ENCODE data around the gene GHRHR. TPM values are rescaled to one million over a fixed set of nuclear protein-coding genes. Genes with fewer than 3 reads are reported as not detected.

Gene GHRHR
- total and polyA plus RNA-seq, 2 donors: 0.42 to 0.68 TPM

- no peak for DNase-seq (ENCODE audit: low read depth in 6 of 9, low spot score in 9 of 9)
- Histone ChIP-seq H3K27ac (ENCODE audit: low read depth in 1 of 2, low read length in 1 of 2) (no peak overlapping the region), H3K27me3 (ENCODE audit: control insufficient read depth in 2 of 2, insufficient read depth in 1 of 2, low read length in 1 of 2) (no peaks in the 10 kb centered on the region)
These were observed 13.6 kb upstream of the GHRHR start for GRCh38 chr7:30950197-30950596.

GRCh38 chr7:30954914-30955313 lies 8.8 kb upstream of the GHRHR start:
- H3K36me3 ChIP-seq (ENCODE audit: control insufficient read depth in 2 of 2, insufficient read depth in 2 of 2, low read length in 1 of 2): no peaks in the 10 kb centered on the region
- 81% methylated on average over 4 of the region's 4 CpGs for WGBS
- no peak overlapping the region for H3K27ac ChIP-seq (ENCODE audit: low read depth in 1 of 2, low read length in 1 of 2)
- H3K9me3 ChIP-seq (ENCODE audit: control insufficient read depth in 2 of 2, insufficient read depth in 1 of 2, low read length in 1 of 2): no peaks in the 10 kb centered on the region
- no peak for DNase-seq (ENCODE audit: low read depth in 6 of 9, low spot score in 9 of 9)
- H3K4me1 ChIP-seq (ENCODE audit: control insufficient read depth in 2 of 2, insufficient read depth in 2 of 2, low read length in 2 of 2): no peaks in the 10 kb centered on the region
- no peak overlapping the region for H3K4me3 ChIP-seq (ENCODE audit: low read length in 2 of 2)
- no peaks in the 10 kb centered on the region for H3K27me3 ChIP-seq (ENCODE audit: control insufficient read depth in 2 of 2, insufficient read depth in 1 of 2, low read length in 1 of 2)

More at GRCh38 chr7:30950197-30950596, 13.6 kb upstream of the GHRHR start:
- Histone ChIP-seq H3K36me3 (ENCODE audit: control insufficient read depth in 2 of 2, insufficient read depth in 2 of 2, low read length in 1 of 2) (no peaks in the 10 kb centered on the region), H3K4me3 (ENCODE audit: low read length in 2 of 2) (no peak overlapping the region), H3K4me1 (ENCODE audit: control insufficient read depth in 2 of 2, insufficient read depth in 2 of 2, low read length in 2 of 2) (no peaks in the 10 kb centered on the region), H3K9me3 (ENCODE audit: control insufficient read depth in 2 of 2, insufficient read depth in 1 of 2, low read length in 1 of 2) (no peaks in the 10 kb centered on the region)

GRCh38 chr7:30956704-30957103 lies 7.0 kb upstream of the GHRHR start:
- no peak for DNase-seq (ENCODE audit: low read depth in 6 of 9, low spot score in 9 of 9)
- Histone ChIP-seq H3K4me1 (ENCODE audit: control insufficient read depth in 2 of 2, insufficient read depth in 2 of 2, low read length in 2 of 2) (no peaks in the 10 kb centered on the region), H3K27me3 (ENCODE audit: control insufficient read depth in 2 of 2, insufficient read depth in 1 of 2, low read length in 1 of 2) (no peaks in the 10 kb centered on the region), H3K27ac (ENCODE audit: low read depth in 1 of 2, low read length in 1 of 2) (no peak overlapping the region), H3K4me3 (ENCODE audit: low read length in 2 of 2) (no peak overlapping the region), H3K36me3 (ENCODE audit: control insufficient read depth in 2 of 2, insufficient read depth in 2 of 2, low read length in 1 of 2) (no peaks in the 10 kb centered on the region), H3K9me3 (ENCODE audit: control insufficient read depth in 2 of 2, insufficient read depth in 1 of 2, low read length in 1 of 2) (no peaks in the 10 kb centered on the region)
- WGBS: 99% methylated on average over 1 of the region's 1 CpG

- Histone ChIP-seq H3K27me3 (ENCODE audit: control insufficient read depth in 2 of 2, insufficient read depth in 1 of 2, low read length in 1 of 2) (peaks cover 0 to 2% of the 10 kb centered on the region in 2 donors), H3K27ac (ENCODE audit: low read depth in 1 of 2, low read length in 1 of 2) (no peak overlapping the region), H3K9me3 (ENCODE audit: control insufficient read depth in 2 of 2, insufficient read depth in 1 of 2, low read length in 1 of 2) (no peaks in the 10 kb centered on the region), H3K4me3 (ENCODE audit: low read length in 2 of 2) (no peak overlapping the region), H3K4me1 (ENCODE audit: control insufficient read depth in 2 of 2, insufficient read depth in 2 of 2, low read length in 2 of 2) (no peaks in the 10 kb centered on the region), H3K36me3 (ENCODE audit: control insufficient read depth in 2 of 2, insufficient read depth in 2 of 2, low read length in 1 of 2) (no peaks in the 10 kb centered on the region)
- WGBS: 84% methylated on average over 4 of the region's 4 CpGs
- no peak for DNase-seq (ENCODE audit: low read depth in 6 of 9, low spot score in 9 of 9)
These were observed 1.6 kb downstream of the GHRHR start for GRCh38 chr7:30965372-30965771.

- Histone ChIP-seq H3K27me3 (ENCODE audit: control insufficient read depth in 2 of 2, insufficient read depth in 1 of 2, low read length in 1 of 2) (peaks cover 0 to 2% of the 10 kb centered on the region in 2 donors), H3K9me3 (ENCODE audit: control insufficient read depth in 2 of 2, insufficient read depth in 1 of 2, low read length in 1 of 2) (no peaks in the 10 kb centered on the region), H3K4me1 (ENCODE audit: control insufficient read depth in 2 of 2, insufficient read depth in 2 of 2, low read length in 2 of 2) (no peaks in the 10 kb centered on the region), H3K36me3 (ENCODE audit: control insufficient read depth in 2 of 2, insufficient read depth in 2 of 2, low read length in 1 of 2) (no peaks in the 10 kb centered on the region), H3K4me3 (ENCODE audit: low read length in 2 of 2) (no peak overlapping the region), H3K27ac (ENCODE audit: low read depth in 1 of 2, low read length in 1 of 2) (no peak overlapping the region)
- DNase-seq (ENCODE audit: low read depth in 6 of 9, low spot score in 9 of 9): no peak
- 90% methylated on average over 9 of the region's 9 CpGs for WGBS
These were observed 2.1 kb downstream of the GHRHR start for GRCh38 chr7:30965883-30966282.

- no peaks in the 10 kb centered on the region for H3K4me1 ChIP-seq (ENCODE audit: control insufficient read depth in 2 of 2, insufficient read depth in 2 of 2, low read length in 2 of 2)
- no peak overlapping the region for H3K27ac ChIP-seq (ENCODE audit: low read depth in 1 of 2, low read length in 1 of 2)
- no peaks in the 10 kb centered on the region for H3K36me3 ChIP-seq (ENCODE audit: control insufficient read depth in 2 of 2, insufficient read depth in 2 of 2, low read length in 1 of 2)
- peaks cover 0 to 10% of the 10 kb centered on the region in 2 donors for H3K27me3 ChIP-seq (ENCODE audit: control insufficient read depth in 2 of 2, insufficient read depth in 1 of 2, low read length in 1 of 2)
- no peak for DNase-seq (ENCODE audit: low read depth in 6 of 9, low spot score in 9 of 9)
- no peaks in the 10 kb centered on the region for H3K9me3 ChIP-seq (ENCODE audit: control insufficient read depth in 2 of 2, insufficient read depth in 1 of 2, low read length in 1 of 2)
- H3K4me3 ChIP-seq (ENCODE audit: low read length in 2 of 2): no peak overlapping the region
- 5% methylated on average over 2 of the region's 2 CpGs for WGBS
These were observed 4.5 kb downstream of the GHRHR start for GRCh38 chr7:30968294-30968693.

- no peak for DNase-seq (ENCODE audit: low read depth in 6 of 9, low spot score in 9 of 9)
- no peaks in the 10 kb centered on the region for H3K9me3 ChIP-seq (ENCODE audit: control insufficient read depth in 2 of 2, insufficient read depth in 1 of 2, low read length in 1 of 2)
- 89% methylated on average over 7 of the region's 7 CpGs for WGBS
- no peak overlapping the region for H3K27ac ChIP-seq (ENCODE audit: low read depth in 1 of 2, low read length in 1 of 2)
- peaks cover 0 to 10% of the 10 kb centered on the region in 2 donors for H3K27me3 ChIP-seq (ENCODE audit: control insufficient read depth in 2 of 2, insufficient read depth in 1 of 2, low read length in 1 of 2)
- no peaks in the 10 kb centered on the region for H3K36me3 ChIP-seq (ENCODE audit: control insufficient read depth in 2 of 2, insufficient read depth in 2 of 2, low read length in 1 of 2)
- H3K4me3 ChIP-seq (ENCODE audit: low read length in 2 of 2): no peak overlapping the region
- H3K4me1 ChIP-seq (ENCODE audit: control insufficient read depth in 2 of 2, insufficient read depth in 2 of 2, low read length in 2 of 2): no peaks in the 10 kb centered on the region
These were observed 5.2 kb downstream of the GHRHR start for GRCh38 chr7:30968747-30969603.

GRCh38 chr7:30969604-30969970 lies 5.8 kb downstream of the GHRHR start:
- 79% methylated on average over 1 of the region's 1 CpG for WGBS
- no peak for DNase-seq (ENCODE audit: low read depth in 6 of 9, low spot score in 9 of 9)
- H3K27ac ChIP-seq (ENCODE audit: low read depth in 1 of 2, low read length in 1 of 2): no peak overlapping the region

GRCh38 chr7:30970074-30970473 lies 6.3 kb downstream of the GHRHR start:
- Histone ChIP-seq H3K27ac (ENCODE audit: low read depth in 1 of 2, low read length in 1 of 2) (no peak overlapping the region), H3K9me3 (ENCODE audit: control insufficient read depth in 2 of 2, insufficient read depth in 1 of 2, low read length in 1 of 2) (no peaks in the 10 kb centered on the region)
- 92% methylated on average over 5 of the region's 5 CpGs for WGBS

More at GRCh38 chr7:30969604-30969970, 5.8 kb downstream of the GHRHR start:
- H3K4me3 ChIP-seq (ENCODE audit: low read length in 2 of 2): no peak overlapping the region
- no peaks in the 10 kb centered on the region for H3K36me3 ChIP-seq (ENCODE audit: control insufficient read depth in 2 of 2, insufficient read depth in 2 of 2, low read length in 1 of 2)
- H3K9me3 ChIP-seq (ENCODE audit: control insufficient read depth in 2 of 2, insufficient read depth in 1 of 2, low read length in 1 of 2): no peaks in the 10 kb centered on the region
- peaks cover 0 to 10% of the 10 kb centered on the region in 2 donors for H3K27me3 ChIP-seq (ENCODE audit: control insufficient read depth in 2 of 2, insufficient read depth in 1 of 2, low read length in 1 of 2)
- no peaks in the 10 kb centered on the region for H3K4me1 ChIP-seq (ENCODE audit: control insufficient read depth in 2 of 2, insufficient read depth in 2 of 2, low read length in 2 of 2)

More at GRCh38 chr7:30970074-30970473, 6.3 kb downstream of the GHRHR start:
- no peak for DNase-seq (ENCODE audit: low read depth in 6 of 9, low spot score in 9 of 9)
- Histone ChIP-seq H3K27me3 (ENCODE audit: control insufficient read depth in 2 of 2, insufficient read depth in 1 of 2, low read length in 1 of 2) (peaks cover 0 to 10% of the 10 kb centered on the region in 2 donors), H3K36me3 (ENCODE audit: control insufficient read depth in 2 of 2, insufficient read depth in 2 of 2, low read length in 1 of 2) (no peaks in the 10 kb centered on the region), H3K4me1 (ENCODE audit: control insufficient read depth in 2 of 2, insufficient read depth in 2 of 2, low read length in 2 of 2) (no peaks in the 10 kb centered on the region), H3K4me3 (ENCODE audit: low read length in 2 of 2) (no peak overlapping the region)
